Mononuclear cell (primary cell): ENCODE data around the gene ADH4. TPM values are rescaled to one million over a fixed set of nuclear protein-coding genes. Genes with fewer than 3 reads are reported as not detected.

Experiments
- H3K27me3 ChIP-seq: 2 replicates; pipeline ENCODE4 v1.6.0; 2011; ENCODE audit warnings: low read length, control low read depth; ENCODE audit not compliant: insufficient read depth
- H3K4me1 ChIP-seq: 2 replicates; pipeline ENCODE4 v1.5.1; 2011; ENCODE audit warnings: mild to moderate bottlenecking, low read length, control low read depth; ENCODE audit not compliant: insufficient read depth
- H3K4me3 ChIP-seq: 2 replicates; pipeline ENCODE4 v1.5.1; 2011; ENCODE audit warnings: mild to moderate bottlenecking, low read length, moderate library complexity
- H3K9me3 ChIP-seq: 2 replicates; pipeline ENCODE4 v1.5.1; 2011; ENCODE audit warnings: low read depth, mild to moderate bottlenecking, control low read depth, low read length
- total RNA-seq: library from RNA; depleted of rRNA; stranded (reverse); fragments of >200 nt; gene quantifications from one replicate; pipeline ENCODE4 v1.2.3, GENCODE V29; 2012

The ADH4 gene
- total RNA-seq, 1 donor, result not detected

DNA sequence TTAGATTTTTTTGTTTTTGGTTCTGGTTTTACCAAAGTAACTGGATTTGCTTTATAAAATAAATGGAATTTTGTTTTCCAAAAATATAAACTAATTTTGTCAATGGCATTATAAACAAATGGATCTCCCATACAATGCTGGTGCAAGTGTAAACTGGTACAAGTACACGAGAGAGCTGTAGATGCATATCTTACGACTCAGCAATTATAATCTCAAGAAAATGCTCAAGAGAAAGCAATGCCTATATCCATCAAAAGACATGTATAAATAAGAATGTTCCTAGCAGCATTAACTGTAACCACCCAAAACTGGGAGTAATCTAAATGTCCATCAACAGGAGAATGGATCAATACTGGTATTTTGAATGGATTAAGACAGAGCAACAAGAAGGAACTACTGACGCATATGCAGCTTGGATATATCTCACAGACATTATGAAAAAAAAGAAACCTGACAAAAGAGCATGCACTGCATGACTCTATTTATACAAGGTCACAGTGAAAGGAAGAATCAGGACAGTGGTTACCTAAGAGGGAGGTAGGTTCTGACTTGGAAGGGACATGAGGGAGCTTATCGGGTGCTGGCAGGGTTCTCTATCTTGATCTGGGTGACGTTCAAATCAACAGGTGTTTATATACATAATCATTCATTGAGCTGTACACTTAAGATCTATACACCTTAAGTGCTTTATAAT is 65.0 kb downstream of the ADH4 start:
- no peaks in the 10 kb centered on the region for H3K9me3 ChIP-seq
- H3K27me3 ChIP-seq, result no peaks in the 10 kb centered on the region
- no peak overlapping the region for H3K4me3 ChIP-seq
- no peaks in the 10 kb centered on the region for H3K4me1 ChIP-seq

GRCh38 chr4:99078336-99078735 is 65.8 kb downstream of the ADH4 start:
- H3K4me3 ChIP-seq, result no peak overlapping the region
- H3K27me3 ChIP-seq, result no peaks in the 10 kb centered on the region
- no peaks in the 10 kb centered on the region for H3K4me1 ChIP-seq
- no peaks in the 10 kb centered on the region for H3K9me3 ChIP-seq

GRCh38 chr4:99077177-99077576 is 66.9 kb downstream of the ADH4 start:
- no peaks in the 10 kb centered on the region for H3K27me3 ChIP-seq
- no peaks in the 10 kb centered on the region for H3K9me3 ChIP-seq
- H3K4me3 ChIP-seq, result no peak overlapping the region
- no peaks in the 10 kb centered on the region for H3K4me1 ChIP-seq

- Histone ChIP-seq H3K4me3 (no peak overlapping the region), H3K27me3 (no peaks in the 10 kb centered on the region), H3K4me1 (no peaks in the 10 kb centered on the region), H3K9me3 (no peaks in the 10 kb centered on the region)
Measured at GRCh38 chr4:99076292-99076976, 67.7 kb downstream of the ADH4 start.

- Histone ChIP-seq H3K9me3 (no peaks in the 10 kb centered on the region), H3K4me1 (no peaks in the 10 kb centered on the region), H3K27me3 (no peaks in the 10 kb centered on the region), H3K4me3 (no peak overlapping the region)
Measured at GRCh38 chr4:99074816-99075215, 69.3 kb downstream of the ADH4 start.

Other genes with a start within 250 kb of the ADH4 start
- gene EIF4E, start 215.2 kb downstream of the ADH4 start, total RNA-seq, result 128 TPM
- 25.2 TPM for gene METAP1, start 148.6 kb downstream of the ADH4 start, total RNA-seq
- 45.9 TPM for gene ADH5, start 55.5 kb downstream of the ADH4 start, total RNA-seq
- gene ADH6, start 74.9 kb upstream of the ADH4 start, total RNA-seq, result not detected
- gene ADH1A, start 146.7 kb upstream of the ADH4 start, total RNA-seq, result not detected
- not detected for gene ADH1B, start 177.1 kb upstream of the ADH4 start, total RNA-seq
- gene ADH1C, start 208.4 kb upstream of the ADH4 start, total RNA-seq, result not detected